Measurements from ENCODE around the gene PSORS1C2.

DNA sequence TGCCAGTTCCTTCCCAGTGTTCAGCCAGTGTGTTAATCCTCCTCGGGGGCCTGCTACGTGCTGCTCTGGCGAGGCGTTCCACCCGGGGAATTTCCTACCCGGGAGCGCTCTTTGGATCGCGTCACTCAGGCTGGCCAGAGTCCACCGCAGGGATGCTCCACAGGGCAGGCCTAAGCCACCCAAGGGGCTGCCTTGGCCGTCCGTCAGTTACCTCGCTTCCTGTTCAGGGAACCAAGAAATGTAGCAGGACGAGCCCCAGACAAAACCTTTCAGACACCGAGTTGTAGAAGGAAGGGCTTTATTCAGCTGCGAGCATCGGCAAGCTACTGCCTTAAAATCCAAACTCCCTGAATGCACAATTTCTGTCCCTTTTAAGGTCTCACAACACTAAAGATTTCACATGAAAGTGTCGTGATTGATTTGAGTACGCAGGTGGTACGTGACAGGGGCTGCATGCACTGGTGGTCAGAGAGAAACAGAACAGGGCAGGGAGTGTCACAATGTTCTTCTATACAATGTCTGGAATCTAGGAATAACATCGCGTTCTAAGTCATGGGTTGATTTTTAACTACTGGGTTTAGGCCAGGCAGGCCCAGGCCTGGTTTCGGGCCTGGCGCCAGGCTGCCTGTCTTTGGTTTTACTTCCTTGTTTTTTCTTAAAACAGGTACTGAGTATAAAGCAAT is 47.3 kb upstream of the PSORS1C2 start:
- TF ChIP-seq SUZ12 (IDR thresholded peaks at IDR 0.05), result no peak
- TF ChIP-seq TARDBP (IDR thresholded peaks at IDR 0.05), result no peak
- no peak for TF ChIP-seq ELF4 (IDR thresholded peaks at IDR 0.05)
- TF ChIP-seq L3MBTL2 (conservative IDR thresholded peaks at IDR 0.05), result no peak
- TF ChIP-seq, protein P1, sequence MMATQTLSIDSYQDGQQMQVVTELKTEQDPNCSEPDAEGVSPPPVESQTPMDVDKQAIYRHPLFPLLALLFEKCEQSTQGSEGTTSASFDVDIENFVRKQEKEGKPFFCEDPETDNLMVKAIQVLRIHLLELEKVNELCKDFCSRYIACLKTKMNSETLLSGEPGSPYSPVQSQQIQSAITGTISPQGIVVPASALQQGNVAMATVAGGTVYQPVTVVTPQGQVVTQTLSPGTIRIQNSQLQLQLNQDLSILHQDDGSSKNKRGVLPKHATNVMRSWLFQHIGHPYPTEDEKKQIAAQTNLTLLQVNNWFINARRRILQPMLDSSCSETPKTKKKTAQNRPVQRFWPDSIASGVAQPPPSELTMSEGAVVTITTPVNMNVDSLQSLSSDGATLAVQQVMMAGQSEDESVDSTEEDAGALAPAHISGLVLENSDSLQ (IDR thresholded peaks at IDR 0.05), result no peak
- no peak for TF ChIP-seq BHLHE40 (IDR thresholded peaks at IDR 0.05; ENCODE audit: borderline replicate concordance)
- no peak for TF ChIP-seq NFRKB (IDR thresholded peaks at IDR 0.05)
- TF ChIP-seq FOXK2 (IDR thresholded peaks at IDR 0.05), result no peak
- TF ChIP-seq SP1 (IDR thresholded peaks at IDR 0.05), result no peak
